NCI-H2029 treated with DMSO at 0.1 percent for 48 hours (cell line): ENCODE results near the gene DOK4.
A peak's percentile ranks its signal among the peaks of the same experiment; 100 is the strongest.

Experiments
- DNase-seq: peaks from one replicate; lab custom pipeline; 2025; lab: John Stamatoyannopoulos, UW

Gene DOK4

DNA sequence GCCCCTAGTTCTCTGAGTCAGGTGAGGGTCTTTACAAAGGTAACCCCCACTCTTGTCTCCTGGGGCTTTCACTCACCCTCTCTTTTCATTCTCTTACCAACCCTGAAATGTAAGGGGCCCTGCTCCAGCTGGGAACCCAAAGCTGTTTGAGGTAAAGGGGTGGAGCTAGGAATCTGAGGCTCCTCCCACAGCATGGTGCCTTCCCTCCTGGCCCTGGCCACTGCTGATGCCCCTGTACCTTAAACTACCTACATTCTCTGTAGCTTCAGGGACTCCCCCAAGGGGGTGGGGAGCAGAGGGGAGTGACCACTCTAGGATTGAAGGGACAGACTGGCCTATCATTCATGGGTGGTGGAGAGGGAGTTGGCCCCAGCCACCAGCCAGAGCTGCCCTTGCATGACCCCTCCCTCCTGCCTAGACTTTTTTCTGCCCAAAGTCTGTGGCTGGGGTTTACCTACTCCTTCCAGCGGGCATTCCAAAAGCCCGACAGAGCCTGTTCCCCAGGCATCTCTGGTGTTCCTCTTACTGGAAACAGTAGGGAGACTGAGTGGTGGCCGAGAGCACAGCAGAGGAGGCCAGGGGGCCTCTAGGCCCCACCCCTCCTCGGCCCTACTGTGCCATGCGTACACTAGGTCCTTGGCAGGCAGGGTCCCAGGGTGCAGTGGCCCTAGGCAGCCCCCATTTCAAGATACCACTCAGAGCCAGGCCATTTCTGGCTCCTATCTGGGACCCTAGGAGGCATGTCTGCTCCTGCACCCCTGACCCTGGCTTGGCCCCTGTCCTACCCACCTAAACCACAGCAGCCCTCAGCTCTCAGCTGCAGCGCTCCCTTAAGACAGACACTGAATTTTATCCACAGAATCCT lies 9.5 kb downstream of the DOK4 start:
- DNase-seq: no peak

DNA sequence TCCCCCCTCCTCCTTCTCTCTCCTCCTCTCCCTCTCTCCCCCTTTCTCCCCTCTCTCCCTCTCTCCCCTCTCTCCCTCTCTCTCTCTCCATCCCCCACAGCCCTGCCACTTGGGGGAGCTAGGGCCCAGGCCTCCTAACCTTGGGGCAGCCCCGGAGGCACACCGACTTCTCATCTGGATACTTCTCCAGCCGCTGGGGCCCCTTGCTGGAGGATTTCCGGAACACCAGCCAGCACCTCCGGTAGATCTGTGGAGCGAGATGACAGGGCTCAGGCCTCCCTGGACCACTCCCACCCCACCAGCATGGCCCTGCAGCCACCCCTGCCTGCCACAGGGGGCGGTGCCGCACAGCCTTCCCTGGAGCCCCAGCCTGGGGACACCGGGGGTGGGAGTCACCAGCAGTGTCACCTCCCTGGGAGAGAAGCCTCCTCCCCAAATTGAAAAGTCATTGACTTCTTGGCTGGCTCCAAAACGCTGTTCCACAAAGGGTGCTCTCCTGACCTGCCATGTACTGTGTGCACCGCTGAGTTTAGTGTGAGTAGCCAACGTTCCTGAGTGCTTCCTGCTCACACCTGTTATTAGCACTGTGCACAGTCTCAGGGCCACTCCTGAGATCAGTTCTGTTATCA lies 10.5 kb downstream of the DOK4 start:
- no peak for DNase-seq

DNA sequence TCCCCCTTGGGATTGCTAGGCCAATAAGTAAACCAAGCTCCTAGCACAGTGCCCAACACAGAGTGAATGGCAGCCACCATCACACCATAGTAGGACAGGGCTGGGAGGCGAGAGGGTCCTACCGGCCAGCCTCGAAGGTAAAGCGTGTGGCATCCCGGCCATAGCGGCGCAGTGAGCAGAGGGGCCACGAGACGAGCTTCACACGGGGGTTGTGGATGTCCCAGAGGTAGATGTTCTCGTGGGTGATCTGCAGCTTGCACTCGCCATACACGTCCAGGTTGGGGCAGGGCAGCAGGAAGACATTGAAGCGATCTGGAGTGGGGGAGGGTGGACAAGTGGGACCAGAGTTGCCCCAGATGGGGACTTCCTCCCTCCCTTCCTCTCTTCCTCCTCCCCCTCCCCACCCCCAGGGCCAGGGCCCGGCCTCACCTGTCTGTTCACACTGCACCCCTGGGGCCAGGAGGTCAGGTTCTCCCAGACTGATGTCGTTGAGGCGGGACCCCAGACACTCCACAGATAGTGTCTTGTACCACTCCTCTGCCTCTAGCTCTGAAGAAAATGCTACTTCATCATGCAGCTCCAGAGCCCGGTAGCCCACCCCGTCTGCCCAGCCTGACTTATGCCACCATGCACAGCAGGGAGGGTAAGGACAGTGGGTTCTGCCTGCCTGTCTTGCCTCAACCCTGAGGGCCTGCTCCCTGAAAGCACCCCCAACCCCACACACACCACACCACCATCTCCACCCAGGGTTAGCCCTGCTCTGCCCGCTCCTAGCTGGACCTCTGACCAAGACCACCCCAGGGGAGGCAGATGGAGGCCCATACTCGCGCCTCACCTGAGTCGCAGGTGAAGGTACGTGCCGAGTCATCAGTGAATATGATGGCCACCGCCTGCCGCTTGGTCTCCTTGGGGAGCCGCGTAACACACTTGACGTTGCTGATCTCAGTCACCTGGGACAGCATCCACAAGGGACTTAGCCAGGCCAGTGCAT lies 11.3 kb downstream of the DOK4 start:
- DNase-seq: no peak

DNA sequence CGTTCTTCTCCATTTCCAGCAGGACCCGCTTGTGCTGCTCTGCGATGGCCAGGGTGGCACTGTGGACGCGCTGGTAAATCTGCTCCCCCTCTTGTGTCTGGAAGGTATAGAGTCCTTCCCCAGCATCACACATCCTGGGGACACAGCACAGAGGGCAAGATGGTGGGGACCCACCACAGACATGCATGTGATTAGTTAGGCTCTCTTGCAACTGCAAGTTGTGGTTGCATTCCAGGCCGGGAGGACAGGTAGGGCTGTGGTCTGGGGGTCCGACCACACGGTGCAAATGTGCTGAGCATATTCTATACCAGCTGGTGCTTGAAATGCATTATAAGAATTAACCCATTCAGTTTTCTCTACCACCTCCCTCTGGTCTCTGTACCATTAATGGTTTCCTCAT lies 12.4 kb downstream of the DOK4 start:
- DNase-seq: no peak

DNA sequence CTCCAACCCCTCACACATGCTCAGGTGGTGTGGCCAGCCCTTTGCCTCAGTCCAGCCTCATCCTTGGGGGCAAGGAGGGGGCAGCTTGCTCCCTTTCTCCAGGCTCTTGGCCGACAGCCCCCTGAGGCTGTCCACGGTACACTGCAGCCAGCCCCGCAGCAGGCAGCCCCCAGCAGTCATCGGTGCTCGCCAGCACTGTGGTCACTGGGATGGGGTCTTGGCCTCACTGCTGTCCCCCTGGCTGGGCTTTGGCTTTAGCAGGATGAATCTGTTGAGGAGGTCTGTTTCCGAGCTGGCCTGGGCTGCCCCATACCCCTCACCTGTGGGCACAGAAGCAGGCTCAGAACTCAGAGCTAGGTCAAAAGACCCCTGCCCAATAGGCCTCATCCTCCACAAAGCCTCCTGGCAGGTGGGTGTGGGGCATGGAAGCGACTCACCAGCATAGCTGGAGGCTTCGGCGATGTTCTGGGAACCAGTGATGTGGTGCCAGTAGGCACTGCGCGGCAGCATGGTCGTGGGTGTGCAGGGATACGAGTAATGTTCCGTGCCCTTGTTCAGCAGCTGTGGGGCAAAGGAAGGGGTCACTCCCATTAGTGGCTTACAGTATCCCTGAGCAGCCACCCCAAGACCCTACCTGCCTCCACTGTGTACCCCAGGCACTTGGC lies 13.0 kb downstream of the DOK4 start:
- DNase-seq: no peak

DNA sequence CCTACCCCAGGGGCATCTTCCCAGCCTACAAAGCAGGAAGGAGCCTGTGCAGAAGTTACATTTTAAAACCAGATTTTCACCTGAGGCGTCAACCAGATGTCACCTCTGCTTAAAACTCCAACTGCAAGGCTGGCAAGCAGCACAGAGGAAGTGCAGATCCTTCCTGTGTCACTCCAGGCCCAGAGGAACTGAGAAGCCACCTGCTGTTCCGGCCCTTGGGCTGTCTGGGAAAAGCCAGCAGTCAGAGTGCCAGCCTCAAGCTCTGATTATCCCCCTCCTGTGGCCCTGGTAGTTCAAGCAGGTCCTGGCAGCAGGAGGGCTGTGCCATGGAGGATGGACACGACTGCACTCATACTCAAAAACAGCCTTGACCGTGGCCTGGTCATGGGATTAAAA lies 13.6 kb downstream of the DOK4 start:
- DNase-seq: no peak

DNA sequence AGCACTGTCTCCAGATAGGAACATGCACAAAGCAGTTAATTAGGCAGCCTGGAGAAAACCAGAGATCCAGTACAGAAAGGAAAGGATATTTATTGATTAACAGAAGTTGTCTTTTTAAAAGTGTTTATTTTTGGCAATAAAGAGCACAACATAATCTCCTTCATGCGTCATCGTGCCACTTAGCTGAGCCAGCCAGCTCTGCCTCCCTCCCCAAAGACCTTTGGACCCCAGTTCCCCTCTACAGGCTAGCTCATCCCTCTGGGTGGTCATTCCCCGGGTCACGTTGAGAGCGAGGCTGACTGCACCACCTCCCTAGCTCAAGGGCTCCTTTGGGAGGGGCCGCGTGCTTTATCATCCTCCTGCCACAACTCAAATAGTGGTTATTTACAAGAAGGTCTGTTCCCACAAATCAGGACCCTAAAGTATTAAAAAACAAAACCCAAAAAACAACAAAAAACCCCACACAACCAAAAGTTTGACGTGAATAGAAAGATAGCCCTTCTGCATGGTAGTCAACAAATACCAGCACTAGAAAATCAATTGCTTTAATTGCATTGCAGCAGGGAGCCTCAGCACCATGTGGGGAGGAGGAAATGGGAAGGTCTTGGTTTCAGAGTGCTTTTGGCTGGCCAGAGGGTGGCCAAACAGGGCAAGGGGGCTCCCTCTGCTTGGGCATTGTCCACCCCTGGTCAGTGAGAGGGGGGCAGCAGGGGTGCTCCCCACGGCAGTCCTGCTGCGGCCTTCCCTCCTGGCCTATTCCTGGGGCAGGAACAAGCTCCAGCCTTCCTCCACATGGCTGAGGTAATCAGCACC lies 14.2 kb downstream of the DOK4 start:
- no peak for DNase-seq

DNA sequence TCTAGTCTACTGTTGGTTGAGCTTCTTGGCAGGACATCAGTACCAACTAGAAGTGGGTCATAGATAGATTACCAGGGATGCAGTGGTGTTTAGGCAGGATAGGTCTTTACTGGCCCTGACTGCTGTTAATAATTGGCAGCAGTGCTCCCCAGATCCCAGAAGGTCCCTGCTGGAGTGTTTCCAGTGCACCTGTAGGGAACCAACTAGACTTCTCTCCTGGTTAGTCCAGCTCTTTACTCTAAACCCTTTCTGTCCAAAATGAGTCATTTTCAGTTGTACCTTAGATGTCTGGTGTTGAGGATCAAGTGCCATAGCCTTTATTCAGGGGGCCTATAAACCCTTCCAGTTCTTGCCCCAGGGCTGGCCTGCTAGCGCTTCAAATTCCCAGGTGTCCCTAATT lies 15.1 kb downstream of the DOK4 start:
- DNase-seq: no peak

DNA sequence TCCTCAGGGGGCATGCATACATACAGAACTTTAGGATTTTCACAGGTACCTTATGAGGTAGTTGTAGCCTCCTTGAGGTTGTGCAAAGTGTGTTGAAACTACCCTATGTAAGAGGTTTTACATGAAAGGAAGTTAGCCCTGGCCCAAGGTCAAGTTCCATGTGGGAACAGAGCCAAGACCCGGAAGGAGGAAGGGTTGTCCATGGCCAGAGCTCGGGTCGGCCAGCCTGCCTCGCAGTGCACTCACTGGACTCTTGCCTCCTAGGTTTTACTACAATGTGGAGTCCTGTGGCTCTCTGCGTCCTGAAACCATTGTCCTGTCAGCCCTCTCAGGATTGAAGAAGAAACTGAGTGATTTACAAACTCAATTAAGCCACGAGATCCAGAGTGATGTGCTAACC lies 15.6 kb downstream of the DOK4 start:
- no peak for DNase-seq

DNA sequence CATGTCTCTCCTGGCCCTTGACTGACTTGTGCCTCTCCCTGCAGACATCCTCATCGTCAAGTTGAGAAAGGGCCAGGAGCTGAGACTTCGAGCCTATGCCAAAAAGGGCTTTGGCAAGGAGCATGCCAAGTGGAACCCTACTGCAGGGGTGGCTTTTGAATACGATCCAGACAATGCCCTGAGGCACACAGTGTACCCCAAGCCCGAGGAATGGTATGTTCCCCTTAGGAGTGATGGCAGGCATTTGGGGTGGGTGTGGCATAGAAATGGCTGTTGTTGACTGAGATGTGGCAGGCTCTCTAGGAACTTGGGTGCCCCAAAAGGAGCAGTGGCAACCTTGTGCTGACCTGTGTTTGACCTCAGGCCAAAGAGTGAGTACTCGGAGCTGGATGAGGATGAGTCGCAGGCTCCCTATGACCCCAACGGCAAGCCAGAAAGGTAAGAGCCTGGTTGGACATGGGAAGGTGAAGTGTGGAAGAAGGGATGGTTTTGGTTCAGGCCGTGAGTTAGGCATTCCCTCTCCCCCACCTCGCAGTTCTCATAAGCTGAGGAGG lies 16.3 kb downstream of the DOK4 start:
- DNase-seq: no peak

DNA sequence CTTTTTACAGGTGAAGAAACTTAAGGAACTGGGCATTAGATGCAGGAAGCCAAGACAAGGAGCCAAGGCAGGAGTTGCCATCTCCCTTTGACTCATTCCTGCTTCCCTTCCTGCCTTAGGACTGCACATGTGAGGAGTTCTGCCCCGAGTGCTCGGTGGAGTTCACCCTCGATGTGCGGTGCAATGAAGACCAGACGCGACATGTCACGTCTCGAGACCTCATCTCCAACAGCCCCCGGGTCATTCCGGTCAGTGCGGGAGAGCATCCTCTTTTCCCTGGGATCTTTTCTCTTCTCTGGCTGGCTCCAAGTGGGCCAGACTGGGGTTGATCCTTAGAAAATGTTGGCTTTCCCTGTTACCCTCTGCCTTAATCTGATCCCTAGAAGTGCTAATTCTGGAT lies 17.2 kb downstream of the DOK4 start:
- DNase-seq: no peak

DNA sequence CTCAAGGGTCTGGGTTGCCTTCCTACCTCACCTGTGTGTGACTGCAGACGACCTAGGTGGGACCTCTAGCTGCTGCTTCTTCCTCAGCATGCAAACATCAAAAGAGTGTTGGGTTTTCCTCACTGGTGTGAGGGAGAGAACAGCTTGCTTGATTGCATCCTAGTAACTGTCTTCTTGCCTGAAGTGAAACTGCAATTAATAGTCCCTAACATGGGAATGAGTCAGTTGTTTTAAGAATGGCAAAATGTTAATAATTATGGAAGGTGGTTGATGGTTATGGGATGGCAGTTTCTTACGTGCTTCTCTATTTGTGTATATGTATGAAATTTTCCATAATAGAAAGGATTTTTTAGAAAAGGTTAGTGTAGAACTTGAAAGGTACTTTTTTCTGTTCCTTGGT lies 17.9 kb downstream of the DOK4 start:
- no peak for DNase-seq

DNA sequence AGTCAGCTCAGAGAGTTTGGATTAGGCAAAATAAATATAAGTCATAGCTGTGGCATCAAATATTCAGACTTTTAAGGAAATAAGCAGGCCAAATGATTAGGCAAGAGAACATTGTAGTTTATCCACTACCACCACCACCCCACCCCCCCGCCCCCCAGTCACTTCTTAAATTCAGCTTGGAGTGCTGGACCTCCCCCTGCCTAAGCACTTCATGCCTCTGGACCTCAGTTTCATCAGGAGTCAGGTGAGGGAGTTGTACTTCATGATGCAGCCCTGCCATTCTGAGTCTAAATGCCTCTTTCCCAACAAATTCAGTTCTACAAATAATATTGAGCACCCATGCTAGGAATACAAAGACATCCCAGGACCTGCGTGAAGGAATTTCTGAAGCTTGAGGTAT lies 21.8 kb downstream of the DOK4 start:
- DNase-seq: no peak

DNA sequence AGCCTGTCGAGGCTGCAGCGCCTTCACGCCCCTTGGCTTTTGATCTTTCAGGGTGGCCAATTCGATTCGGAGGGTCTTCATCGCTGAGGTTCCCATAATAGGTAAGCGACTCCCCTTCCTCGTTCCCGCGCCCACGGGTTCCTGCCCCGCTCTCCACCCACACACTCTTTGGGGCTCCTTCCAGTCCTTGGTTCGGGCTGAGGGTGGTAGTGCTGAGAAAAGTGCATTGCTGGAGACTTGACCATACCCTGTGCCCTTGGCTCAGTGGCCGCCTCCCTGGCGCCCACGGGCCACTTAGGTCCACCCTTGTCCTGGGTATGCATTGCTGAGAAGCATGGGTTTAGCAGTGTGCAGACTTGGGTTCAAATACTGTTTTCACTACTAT lies 23.3 kb downstream of the DOK4 start:
- DNase-seq: no peak

DNA sequence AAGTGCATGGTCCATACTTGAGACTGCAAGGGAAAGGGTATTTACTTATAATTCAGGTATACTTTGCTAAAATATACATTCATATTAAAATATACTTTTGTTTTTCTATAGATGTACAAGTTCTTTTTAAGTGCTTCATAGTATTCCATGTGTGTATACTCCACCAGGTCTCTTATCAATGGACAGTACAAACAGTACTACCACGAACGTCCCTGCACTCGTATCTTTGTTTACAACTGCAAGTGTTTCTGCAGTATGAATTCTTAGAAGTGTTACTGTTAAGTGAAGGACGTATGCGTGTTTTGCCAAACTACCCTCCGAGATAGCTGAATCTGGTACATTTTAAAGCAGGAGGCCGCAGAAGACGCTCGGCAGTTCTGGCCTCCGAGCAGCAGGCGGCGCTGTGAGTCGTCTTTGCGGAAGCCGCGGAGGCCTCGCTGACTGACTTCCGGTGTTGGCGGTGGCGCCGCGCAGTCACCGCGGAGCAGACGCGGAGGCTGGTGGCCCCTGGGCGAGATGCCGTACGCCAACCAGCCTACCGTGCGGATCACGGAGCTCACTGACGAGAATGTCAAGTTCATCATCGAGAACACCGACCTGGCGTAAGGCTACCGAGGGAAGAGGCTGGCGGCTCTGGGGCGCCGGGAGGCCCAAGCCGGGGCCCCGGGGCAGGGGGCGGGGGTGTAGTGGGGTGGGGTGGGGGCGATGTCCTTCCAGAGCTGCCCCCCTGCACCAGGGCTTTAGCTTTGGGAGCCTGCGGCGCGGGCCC lies 23.9 kb downstream of the DOK4 start, which contains the start of gene POLR2C:
POLR2C (plus strand) TSS at position 471 of the 769 bp plus-strand sequence; CDS start at position 517, 46 bp downstream.
- DNase-seq: peak; percentile 21

DNA sequence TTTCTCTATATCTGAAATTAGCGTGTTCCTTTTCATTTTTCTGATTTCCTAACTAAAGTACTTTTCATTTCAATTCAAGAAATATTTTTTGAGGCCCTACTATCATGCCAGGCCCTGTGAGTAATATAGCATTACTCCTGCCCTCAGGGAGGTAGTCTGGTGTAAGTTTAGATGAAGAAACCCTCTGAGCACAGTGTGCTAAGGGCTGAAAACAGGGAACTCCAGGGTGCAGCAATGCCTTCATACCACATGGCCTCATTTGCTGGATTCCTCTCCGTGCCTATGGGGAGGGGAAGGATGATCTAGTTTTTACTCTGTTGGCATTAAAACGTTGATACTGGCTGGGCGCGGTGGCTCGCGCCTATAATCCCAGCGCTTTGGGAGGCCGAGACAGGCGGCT lies 34.3 kb downstream of the DOK4 start:
- no peak for DNase-seq

DNA sequence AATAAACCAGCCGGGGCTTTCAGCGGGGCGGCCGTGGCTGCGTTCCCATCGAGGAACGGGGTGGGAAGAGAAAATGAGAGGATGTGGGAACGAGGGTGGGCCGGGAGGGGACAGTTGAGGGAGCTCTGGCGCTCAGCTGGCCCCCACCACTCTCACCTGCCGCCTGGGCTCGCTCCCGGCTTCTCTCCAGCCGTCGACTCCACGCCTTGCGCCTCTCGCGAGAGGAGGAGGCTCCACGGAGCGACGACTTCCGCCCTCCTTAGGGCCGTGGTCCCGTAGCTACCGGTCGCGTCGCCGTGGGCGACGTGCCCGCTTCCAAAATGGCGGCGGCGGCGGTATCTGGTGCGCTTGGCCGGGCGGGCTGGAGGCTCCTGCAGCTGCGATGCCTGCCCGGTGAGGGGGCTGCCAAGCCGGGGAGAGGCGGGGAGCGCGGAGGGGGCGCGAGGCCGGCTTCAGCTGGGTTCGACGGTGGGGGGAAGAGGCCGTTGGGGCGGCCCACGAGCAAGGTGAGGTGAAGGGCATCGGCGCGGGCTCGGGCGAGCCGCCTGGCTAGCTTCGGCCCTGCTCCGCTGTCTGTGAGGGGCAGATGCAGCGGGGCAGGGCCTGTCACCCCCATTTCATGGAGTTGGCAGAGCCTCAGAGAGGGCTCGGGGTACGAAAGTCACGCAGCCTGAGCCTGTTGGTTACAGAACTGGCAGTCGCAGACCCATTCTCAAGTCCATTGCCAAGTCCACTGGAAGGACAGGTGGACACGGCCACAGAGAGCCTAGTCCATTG lies 38.9 kb downstream of the DOK4 start, which contains the start of the genes CIAPIN1 and COQ9:
CIAPIN1 (minus strand) TSS at position 200 of the 777 bp plus-strand sequence. CDS start 6,457 bp downstream, outside the sequence.
COQ9 (plus strand) TSS at position 294 of the 777 bp plus-strand sequence; CDS start at position 321, 27 bp downstream.
- peak; percentile 12 for DNase-seq

DNA sequence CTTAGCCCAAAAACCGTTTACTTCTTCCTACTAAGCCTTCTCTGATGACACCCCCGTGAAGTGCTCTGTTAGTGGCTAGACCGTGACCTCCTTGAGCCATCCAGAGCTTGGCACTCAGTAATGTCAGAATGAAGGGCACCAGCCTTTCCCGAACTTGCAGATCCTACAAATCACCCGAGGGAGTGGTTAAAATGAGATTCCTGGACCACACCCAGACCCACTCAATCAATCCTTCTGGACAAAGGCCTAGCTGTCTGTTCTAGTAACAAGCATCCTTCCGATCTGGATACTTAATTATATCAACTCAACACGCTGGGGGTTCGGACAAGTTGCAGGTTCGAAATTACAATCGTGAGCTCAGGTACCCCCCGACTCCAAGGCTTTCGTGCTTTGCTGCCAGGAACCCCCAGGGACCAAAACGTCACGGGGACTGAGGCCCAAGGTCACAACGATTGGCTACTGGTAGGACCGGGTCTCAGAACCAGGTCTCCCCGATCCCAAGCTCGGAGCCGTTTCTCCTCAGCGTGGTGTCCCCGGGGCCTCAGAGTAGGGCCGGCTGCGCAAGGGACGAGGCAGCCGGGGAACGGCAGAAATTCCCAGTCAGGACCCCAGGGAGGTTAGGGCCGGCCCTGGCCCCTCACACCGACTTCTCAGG lies 39.6 kb downstream of the DOK4 start:
- peak; percentile 8 for DNase-seq
